ENCODE data around the gene FHOD3. TPM values are rescaled to one million over a fixed set of nuclear protein-coding genes. Genes with fewer than 3 reads are reported as not detected.
A peak's percentile ranks its signal among the peaks of the same experiment; 100 is the strongest.

The FHOD3 gene
- polyA plus RNA-seq, 2 of the 4 experiments (the other 2 are of a cell fraction), result 2.5 to 3.6 TPM

DNA sequence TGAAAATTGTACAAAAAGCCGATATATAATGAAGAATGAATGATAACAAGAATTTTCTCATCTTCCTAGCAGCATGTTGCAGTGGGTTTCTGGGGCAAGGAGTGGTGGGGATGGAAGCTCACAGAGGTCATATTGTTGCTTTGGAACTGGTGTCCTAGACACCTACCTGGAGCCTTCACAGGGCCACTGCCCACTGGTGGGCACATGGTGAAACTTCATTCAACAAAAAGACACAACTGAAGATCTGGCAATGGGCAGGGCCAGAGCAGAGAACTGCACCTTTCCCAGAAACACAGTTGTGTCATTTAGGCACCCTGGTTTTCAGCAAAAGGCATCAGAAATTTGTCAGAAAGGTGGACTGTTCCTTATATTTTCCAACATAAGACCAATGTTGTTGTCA, 115.3 kb downstream of the FHOD3 start:
- H3K9me3 ChIP-seq, result no peaks in the 10 kb centered on the region
- DNase-seq (ENCODE audit: low read depth in 1 of 2, low spot score in 1 of 2), result peak; percentile 4 to 40
- H3K4me3 ChIP-seq, result no peak overlapping the region
- 58% methylated on average over 1 of the region's 1 CpG for WGBS (ENCODE audit: missing lambda C conversion rate)
- ChIA-PET CTCF (interaction anchor here (1.1 to 1.6 kb wide), 5 partner anchors 10 to 200 kb away, joined by 3 to 4 read pairs (median 4); partner anchors contain the start of gene FHOD3), POLR2A (no interaction called here)
- ATAC-seq, result peak in 1 of 2 experiments; percentile 72; a peak in 3 of 6 replicates
- H3K4me1 ChIP-seq, result no peaks in the 10 kb centered on the region
- TF ChIP-seq MAZ (IDR thresholded peaks at IDR 0.05; ENCODE audit: borderline replicate concordance, low read depth, low read length) (no peak), SMC3 (IDR thresholded peaks at IDR 0.05) (peak; percentile 22; the same call in 1 of the 3 replicates), ELK1 (IDR thresholded peaks at IDR 0.05; ENCODE audit: low read depth, low read length) (no peak)
- no peak overlapping the region for H3K4me2 ChIP-seq
- FAIRE-seq, result no peak
- H3K27ac ChIP-seq, result no peak overlapping the region

- Histone ChIP-seq H3K9me3 (no peaks in the 10 kb centered on the region), H3K4me2 (no peak overlapping the region), H3K4me3 (no peak overlapping the region), H3K4me1 (no peaks in the 10 kb centered on the region), H3K27ac (no peak overlapping the region)
- CTCF ChIA-PET, result no interaction called here
- ATAC-seq, result no peak
- no peak for DNase-seq (ENCODE audit: low read depth in 1 of 2, low spot score in 1 of 2)
- POLR2A ChIA-PET, result no interaction called here
- no peak for TF ChIP-seq CHD4 (IDR thresholded peaks at IDR 0.05; ENCODE audit: borderline replicate concordance)
- no peak for TF ChIP-seq FOXS1 (CRISPR knock-in tag; IDR thresholded peaks at IDR 0.05)
- TF ChIP-seq HEYL (CRISPR knock-in tag; IDR thresholded peaks at IDR 0.05), result no peak
- TF ChIP-seq ESRRA (IDR thresholded peaks at IDR 0.05; ENCODE audit: borderline replicate concordance, low read length), result no peak
- no peak for TF ChIP-seq RFX5 (IDR thresholded peaks at IDR 0.05)
- TF ChIP-seq MAZ (IDR thresholded peaks at IDR 0.05; ENCODE audit: borderline replicate concordance, low read depth, low read length), result no peak
- no peak for TF ChIP-seq TFCP2L1 (CRISPR knock-in tag; IDR thresholded peaks at IDR 0.05)
- TF ChIP-seq EHF (CRISPR knock-in tag; IDR thresholded peaks at IDR 0.05), result no peak
- no peak for TF ChIP-seq NR3C1 (IDR thresholded peaks at IDR 0.05)
- TF ChIP-seq EP300 (IDR thresholded peaks at IDR 0.05), result no peak
- no peak for TF ChIP-seq KDM1A (IDR thresholded peaks at IDR 0.05; ENCODE audit: low read depth)
- no peak for TF ChIP-seq PHF8 (IDR thresholded peaks at IDR 0.05; ENCODE audit: borderline replicate concordance, low read depth)
- TF ChIP-seq, protein P1, sequence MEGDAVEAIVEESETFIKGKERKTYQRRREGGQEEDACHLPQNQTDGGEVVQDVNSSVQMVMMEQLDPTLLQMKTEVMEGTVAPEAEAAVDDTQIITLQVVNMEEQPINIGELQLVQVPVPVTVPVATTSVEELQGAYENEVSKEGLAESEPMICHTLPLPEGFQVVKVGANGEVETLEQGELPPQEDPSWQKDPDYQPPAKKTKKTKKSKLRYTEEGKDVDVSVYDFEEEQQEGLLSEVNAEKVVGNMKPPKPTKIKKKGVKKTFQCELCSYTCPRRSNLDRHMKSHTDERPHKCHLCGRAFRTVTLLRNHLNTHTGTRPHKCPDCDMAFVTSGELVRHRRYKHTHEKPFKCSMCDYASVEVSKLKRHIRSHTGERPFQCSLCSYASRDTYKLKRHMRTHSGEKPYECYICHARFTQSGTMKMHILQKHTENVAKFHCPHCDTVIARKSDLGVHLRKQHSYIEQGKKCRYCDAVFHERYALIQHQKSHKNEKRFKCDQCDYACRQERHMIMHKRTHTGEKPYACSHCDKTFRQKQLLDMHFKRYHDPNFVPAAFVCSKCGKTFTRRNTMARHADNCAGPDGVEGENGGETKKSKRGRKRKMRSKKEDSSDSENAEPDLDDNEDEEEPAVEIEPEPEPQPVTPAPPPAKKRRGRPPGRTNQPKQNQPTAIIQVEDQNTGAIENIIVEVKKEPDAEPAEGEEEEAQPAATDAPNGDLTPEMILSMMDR (IDR thresholded peaks at IDR 0.05), result no peak
- no peak for TF ChIP-seq NPAS2 (CRISPR knock-in tag; IDR thresholded peaks at IDR 0.05; ENCODE audit: borderline replicate concordance)
- TF ChIP-seq KDM5A (IDR thresholded peaks at IDR 0.05), result no peak
- no peak for TF ChIP-seq RCOR1 (IDR thresholded peaks at IDR 0.05; ENCODE audit: low read depth, low read length)
- no peak for TF ChIP-seq FOSL2 (IDR thresholded peaks at IDR 0.05)
- TF ChIP-seq FOSL2 (CRISPR knock-in tag; IDR thresholded peaks at IDR 0.05), result no peak
- no peak for TF ChIP-seq CBX2 (IDR thresholded peaks at IDR 0.05; ENCODE audit: borderline replicate concordance, low read depth)
- 57% methylated on average over 1 of the region's 1 CpG for WGBS (ENCODE audit: missing lambda C conversion rate)
- FAIRE-seq, result no peak
These were observed 117.7 kb downstream of the FHOD3 start for GRCh38 chr18:36415171-36415570.

DNA sequence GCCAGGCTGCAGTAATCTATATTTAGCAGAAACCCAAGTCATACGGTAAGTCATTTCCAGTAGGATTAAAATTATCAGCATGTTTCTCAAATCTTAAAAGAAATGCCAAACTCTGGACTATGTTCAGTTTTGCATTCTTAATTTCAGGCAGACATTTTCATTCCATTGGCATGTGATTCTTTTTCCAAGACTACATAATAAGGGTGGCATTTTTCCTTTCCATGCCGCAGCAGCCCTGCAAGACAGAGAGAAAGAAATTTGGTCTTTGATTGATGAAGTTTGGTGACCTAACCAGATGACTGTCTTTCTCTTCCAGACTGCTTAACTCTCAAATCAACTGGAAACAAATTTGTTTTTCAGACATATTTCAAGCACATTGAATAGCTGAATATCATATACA, 118.1 kb downstream of the FHOD3 start:
- no peak overlapping the region for H3K27ac ChIP-seq
- H3K9me3 ChIP-seq, result no peaks in the 10 kb centered on the region
- no peaks in the 10 kb centered on the region for H3K4me1 ChIP-seq
- no peak overlapping the region for H3K4me2 ChIP-seq
- no peak for DNase-seq (ENCODE audit: low read depth in 1 of 2, low spot score in 1 of 2)
- no peak overlapping the region for H3K4me3 ChIP-seq
- TF ChIP-seq CHD4 (IDR thresholded peaks at IDR 0.05; ENCODE audit: borderline replicate concordance) (no peak), RNF2 (IDR thresholded peaks at IDR 0.05; ENCODE audit: borderline replicate concordance, low read depth) (no peak), CHD2 (IDR thresholded peaks at IDR 0.05; ENCODE audit: low read length, partially characterized antibody) (no peak)
- TF ChIP-seq, protein P2, sequence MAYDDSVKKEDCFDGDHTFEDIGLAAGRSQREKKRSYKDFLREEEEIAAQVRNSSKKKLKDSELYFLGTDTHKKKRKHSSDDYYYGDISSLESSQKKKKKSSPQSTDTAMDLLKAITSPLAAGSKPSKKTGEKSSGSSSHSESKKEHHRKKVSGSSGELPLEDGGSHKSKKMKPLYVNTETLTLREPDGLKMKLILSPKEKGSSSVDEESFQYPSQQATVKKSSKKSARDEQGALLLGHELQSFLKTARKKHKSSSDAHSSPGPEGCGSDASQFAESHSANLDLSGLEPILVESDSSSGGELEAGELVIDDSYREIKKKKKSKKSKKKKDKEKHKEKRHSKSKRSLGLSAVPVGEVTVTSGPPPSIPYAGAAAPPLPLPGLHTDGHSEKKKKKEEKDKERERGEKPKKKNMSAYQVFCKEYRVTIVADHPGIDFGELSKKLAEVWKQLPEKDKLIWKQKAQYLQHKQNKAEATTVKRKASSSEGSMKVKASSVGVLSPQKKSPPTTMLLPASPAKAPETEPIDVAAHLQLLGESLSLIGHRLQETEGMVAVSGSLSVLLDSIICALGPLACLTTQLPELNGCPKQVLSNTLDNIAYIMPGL (CRISPR knock-in tag; IDR thresholded peaks at IDR 0.05; ENCODE audit: borderline replicate concordance), result no peak
- WGBS (ENCODE audit: missing lambda C conversion rate), result 75% methylated on average over 2 of the region's 2 CpGs
- ChIA-PET CTCF (no interaction called here), POLR2A (no interaction called here)
- no peak for FAIRE-seq
- no peak for ATAC-seq
